Activated CD8-positive, alpha-beta memory T cell treated with anti-CD3 and anti-CD28 coated beads, Interleukin-2, amount 50 U/mL, for 4 hours (primary cell): Measurements from ENCODE around the gene GABRP.
"Not testable (repeated sequence)": the region's sequence is repeated elsewhere in the genome, so short reads cannot be mapped to it uniquely, and the experiment has no call there.

Source experiments
- DNase-seq: peaks from one replicate; pipeline ENCODE4 v3.0.0-alpha.2; 2020

GABRP gene

GRCh38 chr5:170783498-170784247 is at the start of gene GABRP:
Gene GABRP, plus strand, starts transcription at chr5:170783725. Its CDS starts 4,891 bp downstream, at chr5:170788616.
- DNase-seq = no peak

GRCh38 chr5:170736966-170737365 is 46.6 kb upstream of the GABRP start:
- DNase-seq = no peak

GRCh38 chr5:170737591-170737990 is 45.9 kb upstream of the GABRP start:
- DNase-seq = no peak

- no peak for DNase-seq
Observed at GRCh38 chr5:170738840-170739239, 44.7 kb upstream of the GABRP start.

GRCh38 chr5:170739446-170739845 is 44.1 kb upstream of the GABRP start:
- no peak for DNase-seq

GRCh38 chr5:170740551-170741205 is 42.8 kb upstream of the GABRP start:
- DNase-seq = no peak

GRCh38 chr5:170741801-170742200 is 41.7 kb upstream of the GABRP start:
- DNase-seq = no peak

- DNase-seq = no peak
Observed at GRCh38 chr5:170743876-170744212, 39.7 kb upstream of the GABRP start.

- no peak for DNase-seq
Observed at GRCh38 chr5:170745481-170746071, 37.9 kb upstream of the GABRP start.

- DNase-seq = no peak
Observed at GRCh38 chr5:170746075-170746960, 37.2 kb upstream of the GABRP start.

GRCh38 chr5:170746961-170747340 is 36.6 kb upstream of the GABRP start:
- DNase-seq = no peak

GRCh38 chr5:170747357-170747756 is 36.2 kb upstream of the GABRP start:
- no peak for DNase-seq

GRCh38 chr5:170747851-170748250 is 35.7 kb upstream of the GABRP start:
- no peak for DNase-seq

GRCh38 chr5:170748951-170749471 is 34.5 kb upstream of the GABRP start:
- no peak for DNase-seq

GRCh38 chr5:170749911-170750431 is 33.6 kb upstream of the GABRP start:
- DNase-seq = no peak

- DNase-seq = no peak
Observed at GRCh38 chr5:170750791-170751190, 32.7 kb upstream of the GABRP start.

GRCh38 chr5:170751631-170752030 is 31.9 kb upstream of the GABRP start:
- no peak for DNase-seq

GRCh38 chr5:170752257-170753215 is 31.0 kb upstream of the GABRP start:
- DNase-seq = no peak

- DNase-seq = no peak
Observed at GRCh38 chr5:170753311-170753710, 30.2 kb upstream of the GABRP start.

- DNase-seq = not testable (repeated sequence)
Observed at GRCh38 chr5:170754508-170754907, 29.0 kb upstream of the GABRP start.

GRCh38 chr5:170755679-170756456 is 27.7 kb upstream of the GABRP start:
- no peak for DNase-seq
